ENCODE data around the gene ZSWIM8. TPM values are rescaled to one million over a fixed set of nuclear protein-coding genes. Genes with fewer than 3 reads are reported as not detected.

ZSWIM8 gene
- polyA plus RNA-seq, 3 donors: 7.8 to 150 (median 19.2) TPM

DNA sequence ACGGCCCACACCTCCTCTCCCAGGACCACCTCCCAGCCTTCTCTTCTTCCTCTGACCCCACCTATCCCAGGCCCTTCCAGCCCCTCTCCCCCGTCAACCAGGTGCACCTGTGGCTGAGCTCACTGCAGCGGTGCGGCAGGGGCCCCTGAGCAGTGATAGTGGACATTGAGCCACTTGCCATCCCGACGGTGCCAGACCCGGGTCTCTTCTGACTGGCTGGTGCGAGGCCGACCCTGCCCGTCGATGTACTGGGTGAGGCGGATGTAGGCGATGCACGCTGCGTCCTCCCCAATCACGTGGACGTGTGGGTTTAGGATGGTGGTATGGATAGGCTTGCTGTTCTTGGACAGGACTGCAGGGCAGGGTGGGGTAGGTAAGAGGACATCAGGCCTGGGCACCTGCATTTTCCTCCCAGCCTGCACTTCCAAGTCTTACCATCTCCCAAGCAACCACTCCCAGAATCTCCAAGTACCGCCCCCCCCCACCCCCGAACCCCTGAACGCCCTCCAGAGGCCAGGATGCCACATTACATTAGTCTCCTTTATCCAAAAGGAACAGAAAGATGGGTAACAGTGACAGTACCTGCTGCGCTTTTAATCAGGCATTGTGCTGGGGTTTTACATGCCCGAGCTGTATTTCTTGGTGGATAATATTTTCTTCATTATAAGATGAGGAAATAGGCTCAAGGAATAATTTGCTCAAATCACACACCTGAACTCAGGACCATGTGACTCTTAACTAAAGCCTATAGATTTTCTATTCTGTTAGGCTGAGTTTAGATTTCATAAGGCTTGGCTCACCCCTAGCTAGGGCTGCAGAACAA lies 29.7 kb downstream of the ZSWIM8 start:
- intact Hi-C loops (cut with micrococcal nuclease): loop anchor here in 1 of 2 donors (5.0 kb wide), 1 partner anchor 62 kb away; no protein-coding TSS in a partner anchor
- H3K4me3 Mint-ChIP-seq: no peak overlapping the region

DNA sequence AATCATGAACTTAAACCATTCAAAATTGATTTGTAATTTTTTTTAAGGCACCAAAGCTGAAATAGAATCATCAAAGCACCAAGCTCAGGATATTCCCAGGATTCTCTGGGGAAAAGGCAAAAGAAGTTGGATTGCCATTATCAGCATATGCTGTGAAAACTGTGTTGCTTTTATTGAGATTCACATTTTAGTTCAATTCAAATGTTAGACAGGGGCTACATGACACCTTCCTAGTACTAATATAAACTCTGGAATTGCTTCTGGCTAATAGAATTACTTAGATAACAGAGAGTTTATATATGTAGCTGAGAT lies 30.3 kb downstream of the ZSWIM8 start:
- H3K4me2 ChIP-seq (replicated peaks; ENCODE audit: extremely low read depth, low read length, poor library complexity, severe bottlenecking): peak overlapping the region; percentile 66
- H3K9ac ChIP-seq (ENCODE audit: insufficient read depth, low read length, poor library complexity, severe bottlenecking): no peak overlapping the region
- no peaks in the 10 kb centered on the region for H3K9me3 Mint-ChIP-seq
- no peaks in the 10 kb centered on the region for H4K20me1 ChIP-seq (ENCODE audit: insufficient read depth, low read length)
- peaks cover 23 to 34% of the 10 kb centered on the region in 2 donors for H3K36me3 ChIP-seq (replicated peaks in 1 of 2; ENCODE audit: control insufficient read depth in 1 of 2, insufficient read depth in 2 of 2, low read length in 2 of 2)
- peak overlapping the region in 6 of 7 donors; percentile 75 to 92 (median 82) for H3K27ac Mint-ChIP-seq
- peaks cover 0 to 4% (median 0%) of the 10 kb centered on the region in 3 donors for H3K27me3 Mint-ChIP-seq (ENCODE audit: low read depth in 3 of 3)
- H3K4me1 Mint-ChIP-seq: peaks cover 52% of the 10 kb centered on the region
- TF ChIP-seq, protein P1, sequence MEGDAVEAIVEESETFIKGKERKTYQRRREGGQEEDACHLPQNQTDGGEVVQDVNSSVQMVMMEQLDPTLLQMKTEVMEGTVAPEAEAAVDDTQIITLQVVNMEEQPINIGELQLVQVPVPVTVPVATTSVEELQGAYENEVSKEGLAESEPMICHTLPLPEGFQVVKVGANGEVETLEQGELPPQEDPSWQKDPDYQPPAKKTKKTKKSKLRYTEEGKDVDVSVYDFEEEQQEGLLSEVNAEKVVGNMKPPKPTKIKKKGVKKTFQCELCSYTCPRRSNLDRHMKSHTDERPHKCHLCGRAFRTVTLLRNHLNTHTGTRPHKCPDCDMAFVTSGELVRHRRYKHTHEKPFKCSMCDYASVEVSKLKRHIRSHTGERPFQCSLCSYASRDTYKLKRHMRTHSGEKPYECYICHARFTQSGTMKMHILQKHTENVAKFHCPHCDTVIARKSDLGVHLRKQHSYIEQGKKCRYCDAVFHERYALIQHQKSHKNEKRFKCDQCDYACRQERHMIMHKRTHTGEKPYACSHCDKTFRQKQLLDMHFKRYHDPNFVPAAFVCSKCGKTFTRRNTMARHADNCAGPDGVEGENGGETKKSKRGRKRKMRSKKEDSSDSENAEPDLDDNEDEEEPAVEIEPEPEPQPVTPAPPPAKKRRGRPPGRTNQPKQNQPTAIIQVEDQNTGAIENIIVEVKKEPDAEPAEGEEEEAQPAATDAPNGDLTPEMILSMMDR (IDR thresholded peaks at IDR 0.05): no peak
- H3K4me3 ChIP-seq (replicated peaks in 1 of 3; ENCODE audit: low read depth in 2 of 3, low read length in 3 of 3): peak overlapping the region in 1 of 3 experiments; percentile 46
- intact Hi-C loops (cut with micrococcal nuclease): no loop called here
- no peaks in the 10 kb centered on the region for H3K27me3 ChIP-seq (ENCODE audit: control insufficient read depth in 2 of 2, insufficient read depth in 2 of 2, low read length in 2 of 2)
- H3K4me1 ChIP-seq (ENCODE audit: control insufficient read depth in 1 of 2, insufficient read depth in 2 of 2, low read length in 2 of 2): peaks cover 51 to 55% of the 10 kb centered on the region in 2 donors
- H3K36me3 Mint-ChIP-seq: peaks cover 33 to 49% of the 10 kb centered on the region in 2 donors
- H2AFZ ChIP-seq (ENCODE audit: insufficient read depth, low read depth, low read length, poor library complexity, severe bottlenecking): no peak overlapping the region
- H3K79me2 ChIP-seq (ENCODE audit: insufficient read depth, low read length): peaks cover 9% of the 10 kb centered on the region
- DNase-seq: no peak
- H3K27ac ChIP-seq (ENCODE audit: low read depth in 1 of 2, low read length in 2 of 2): peak overlapping the region in 1 of 2 donors; percentile 66
- no peaks in the 10 kb centered on the region for H3K9me3 ChIP-seq (replicated peaks in 1 of 2; ENCODE audit: control insufficient read depth in 1 of 2, insufficient read depth in 1 of 2, low read length in 2 of 2)
- H3K4me3 Mint-ChIP-seq: peak overlapping the region; percentile 9 to 75

More for the DNA sequence above, 29.7 kb downstream of the ZSWIM8 start:
- DNase-seq: no peak
- no peaks in the 10 kb centered on the region for H4K20me1 ChIP-seq (ENCODE audit: insufficient read depth, low read length)
- 97% methylated on average over 12 of the region's 22 CpGs for WGBS (ENCODE audit: insufficient coverage)
- Mint-ChIP-seq H3K9me3 (no peaks in the 10 kb centered on the region), H3K36me3 (peaks cover 33 to 49% of the 10 kb centered on the region in 2 donors), H3K4me1 (peaks cover 56% of the 10 kb centered on the region), H3K27me3 (ENCODE audit: low read depth in 3 of 3) (peaks cover 0 to 4% (median 0%) of the 10 kb centered on the region in 3 donors), H3K27ac (peak overlapping the region in 1 of 7 donors; percentile 92)
- H3K4me2 ChIP-seq (replicated peaks; ENCODE audit: extremely low read depth, low read length, poor library complexity, severe bottlenecking): no peak overlapping the region
- H3K4me1 ChIP-seq (ENCODE audit: control insufficient read depth in 1 of 2, insufficient read depth in 2 of 2, low read length in 2 of 2): peaks cover 56 to 59% of the 10 kb centered on the region in 2 donors
- H2AFZ ChIP-seq (ENCODE audit: insufficient read depth, low read depth, low read length, poor library complexity, severe bottlenecking): no peak overlapping the region
- H3K27ac ChIP-seq (ENCODE audit: low read depth in 1 of 2, low read length in 2 of 2): no peak overlapping the region
- no peaks in the 10 kb centered on the region for H3K27me3 ChIP-seq (ENCODE audit: control insufficient read depth in 2 of 2, insufficient read depth in 2 of 2, low read length in 2 of 2)
- H3K9ac ChIP-seq (ENCODE audit: insufficient read depth, low read length, poor library complexity, severe bottlenecking): no peak overlapping the region
- TF ChIP-seq, protein P1 (IDR thresholded peaks at IDR 0.05): peak; percentile 48
- H3K79me2 ChIP-seq (ENCODE audit: insufficient read depth, low read length): peaks cover 14% of the 10 kb centered on the region
- H3K36me3 ChIP-seq (replicated peaks in 1 of 2; ENCODE audit: control insufficient read depth in 1 of 2, insufficient read depth in 2 of 2, low read length in 2 of 2): peaks cover 23 to 34% of the 10 kb centered on the region in 2 donors
- H3K9me3 ChIP-seq (replicated peaks in 1 of 2; ENCODE audit: control insufficient read depth in 1 of 2, insufficient read depth in 1 of 2, low read length in 2 of 2): no peaks in the 10 kb centered on the region
- no peak overlapping the region for H3K4me3 ChIP-seq (replicated peaks in 1 of 3; ENCODE audit: low read depth in 2 of 3, low read length in 3 of 3)
